GM23248 (cell line): ENCODE measurements around the gene BPIFB6.

Experiments
- EZH2 ChIP-seq: fragments of 200-600 bp; sonication (generic); IDR thresholded peaks from 2 replicates; pipeline ENCODE4 v1.6.1; 2018; ENCODE audit warnings: antibody characterized with exemption, mild to moderate bottlenecking; ENCODE audit not compliant: insufficient read depth, poor library complexity, severe bottlenecking
- EZH2phosphoT487 ChIP-seq: fragments of 200-600 bp; sonication (generic); IDR thresholded peaks from 2 replicates; pipeline ENCODE4 v1.6.1; 2018; ENCODE audit warnings: antibody characterized with exemption, moderate library complexity, mild to moderate bottlenecking, low read depth; ENCODE audit not compliant: insufficient read depth

- no peak for TF ChIP-seq EZH2phosphoT487
- no peak for TF ChIP-seq EZH2
These were observed 9.2 kb upstream of the BPIFB6 start for GRCh38 chr20:33022289-33022688.
